Vagina (tissue), 2 donors: Measurements from ENCODE around the gene GPBP1. TPM values are rescaled to one million over a fixed set of nuclear protein-coding genes. Genes with fewer than 3 reads are reported as not detected.

Experiments
- DNase-seq, 2 donors: peaks; one replicate each; pipeline ENCODE4 v3.0.0-alpha.2; 2017; ENCODE audit errors: extremely low spot score in 2 of 2
- H3K27ac ChIP-seq: fragments of 200-600 bp; sonication (generic); one replicate; pipeline ENCODE4 v1.5.1; 2019
- H3K27me3 ChIP-seq: fragments of 200-600 bp; sonication (generic); one replicate; pipeline ENCODE4 v1.5.1; 2019
- H3K36me3 ChIP-seq, 2 donors: fragments of 200-600 bp; sonication (generic); one replicate each; pipeline ENCODE4 v1.5.1; 2017 to 2019
- H3K4me1 ChIP-seq: fragments of 200-600 bp; sonication (generic); one replicate; pipeline ENCODE4 v1.5.1; 2019
- H3K4me3 ChIP-seq, 2 donors: fragments of 200-600 bp; sonication (generic); 1 replicate in 1 of 2; 2 replicates in 1 of 2; pipeline ENCODE4 v1.5.1; 2016 to 2019
- H3K9me3 ChIP-seq: fragments of 200-600 bp; sonication (generic); one replicate; pipeline ENCODE4 v1.5.1; 2019
- CTCF ChIP-seq, 3 experiments: fragments of 450-650 bp in 2 of 3; fragments of 200-600 bp in 1 of 3; sonication (generic) in 1 of 3; IDR thresholded peaks; one replicate each; pipeline ENCODE4 v1.5.1; 2017 to 2019; ENCODE audit warnings: antibody characterized with exemption in 3 of 3, mild to moderate bottlenecking in 2 of 3, moderate library complexity in 2 of 3
- POLR2A ChIP-seq, 2 donors: fragments of 450-650 bp; IDR thresholded peaks; one replicate each; pipeline ENCODE4 v1.6.1; 2017; ENCODE audit warnings: antibody characterized with exemption in 2 of 2, mild to moderate bottlenecking in 2 of 2, moderate library complexity in 2 of 2
- POLR2AphosphoS5 ChIP-seq, 2 donors: sonication (generic); formaldehyde crosslinking; IDR thresholded peaks; one replicate each; pipeline ENCODE4 v1.9.0; 2017; ENCODE audit warnings: antibody characterized with exemption in 2 of 2, mild to moderate bottlenecking in 2 of 2, low read depth in 1 of 2; ENCODE audit not compliant: insufficient read depth in 1 of 2
- intact Hi-C: fragments of 100-400 bp; cut with DNase I; formaldehyde crosslinking; loops from one replicate; pipeline ENCODE4 v1.15.1; 2023
- total RNA-seq: library from RNA; depleted of rRNA; stranded (reverse); fragments of >200 nt; gene quantifications from one replicate; pipeline ENCODE4 v1.2.3, GENCODE V29; 2016

The GPBP1 gene
- total RNA-seq, 1 donor from 2014 or later, result 62.6 TPM

- Histone ChIP-seq H3K36me3 (peaks cover 0 to 15% of the 10 kb centered on the region in 2 donors), H3K9me3 (no peaks in the 10 kb centered on the region), H3K4me3 (no peak overlapping the region), H3K27ac (no peak overlapping the region), H3K27me3 (no peaks in the 10 kb centered on the region), H3K4me1 (no peaks in the 10 kb centered on the region)
- intact Hi-C loops, result no loop called here
- TF ChIP-seq CTCF (IDR thresholded peaks at IDR 0.05) (no peak), POLR2AphosphoS5 (IDR thresholded peaks at IDR 0.05; ENCODE audit: insufficient read depth in 1 of 2, low read depth in 1 of 2) (no peak), POLR2A (IDR thresholded peaks at IDR 0.05) (no peak)
- DNase-seq, result no peak
Measured at GRCh38 chr5:57243286-57244137, 69.7 kb downstream of the GPBP1 start.

GRCh38 chr5:57244331-57244730 lies 70.5 kb downstream of the GPBP1 start:
- intact Hi-C loops, result no loop called here
- no peak for TF ChIP-seq POLR2A (IDR thresholded peaks at IDR 0.05)
- no peak for TF ChIP-seq CTCF (IDR thresholded peaks at IDR 0.05)
- TF ChIP-seq POLR2AphosphoS5 (IDR thresholded peaks at IDR 0.05; ENCODE audit: insufficient read depth in 1 of 2, low read depth in 1 of 2), result no peak
- DNase-seq, result no peak
- H3K9me3 ChIP-seq, result no peaks in the 10 kb centered on the region
- no peaks in the 10 kb centered on the region for H3K4me1 ChIP-seq
- no peaks in the 10 kb centered on the region for H3K27me3 ChIP-seq
- H3K27ac ChIP-seq, result no peak overlapping the region
- H3K36me3 ChIP-seq, result peaks cover 2 to 23% of the 10 kb centered on the region in 2 donors
- H3K4me3 ChIP-seq, result no peak overlapping the region

GRCh38 chr5:57246426-57246825 lies 72.6 kb downstream of the GPBP1 start:
- Histone ChIP-seq H3K4me1 (no peaks in the 10 kb centered on the region), H3K27me3 (no peaks in the 10 kb centered on the region), H3K36me3 (peaks cover 2 to 41% of the 10 kb centered on the region in 2 donors), H3K4me3 (no peak overlapping the region), H3K9me3 (no peaks in the 10 kb centered on the region), H3K27ac (no peak overlapping the region)
- no peak for DNase-seq
- intact Hi-C loops, result no loop called here
- TF ChIP-seq POLR2AphosphoS5 (IDR thresholded peaks at IDR 0.05; ENCODE audit: insufficient read depth in 1 of 2, low read depth in 1 of 2) (no peak), POLR2A (IDR thresholded peaks at IDR 0.05) (no peak), CTCF (IDR thresholded peaks at IDR 0.05) (no peak)

- Histone ChIP-seq H3K9me3 (no peaks in the 10 kb centered on the region), H3K4me1 (no peaks in the 10 kb centered on the region), H3K36me3 (peaks cover 2 to 54% of the 10 kb centered on the region in 2 donors), H3K27ac (no peak overlapping the region), H3K27me3 (no peaks in the 10 kb centered on the region), H3K4me3 (no peak overlapping the region)
- no peak for TF ChIP-seq POLR2AphosphoS5 (IDR thresholded peaks at IDR 0.05; ENCODE audit: insufficient read depth in 1 of 2, low read depth in 1 of 2)
- no peak for TF ChIP-seq POLR2A (IDR thresholded peaks at IDR 0.05)
- TF ChIP-seq CTCF (IDR thresholded peaks at IDR 0.05), result no peak
- intact Hi-C loops, result no loop called here
- no peak for DNase-seq
Measured at GRCh38 chr5:57247765-57248164, 73.9 kb downstream of the GPBP1 start.

- peaks cover 2 to 64% of the 10 kb centered on the region in 2 donors for H3K36me3 ChIP-seq
- no peaks in the 10 kb centered on the region for H3K27me3 ChIP-seq
- intact Hi-C loops, result no loop called here
- no peak for TF ChIP-seq POLR2A (IDR thresholded peaks at IDR 0.05)
- no peak for TF ChIP-seq POLR2AphosphoS5 (IDR thresholded peaks at IDR 0.05; ENCODE audit: insufficient read depth in 1 of 2, low read depth in 1 of 2)
- TF ChIP-seq CTCF (IDR thresholded peaks at IDR 0.05), result no peak
- H3K27ac ChIP-seq, result no peak overlapping the region
- H3K9me3 ChIP-seq, result no peaks in the 10 kb centered on the region
- DNase-seq, result no peak
- H3K4me1 ChIP-seq, result no peaks in the 10 kb centered on the region
- H3K4me3 ChIP-seq, result no peak overlapping the region
Measured at GRCh38 chr5:57249265-57249874, 75.5 kb downstream of the GPBP1 start.
